ENCODE measurements around the gene ATXN7L1. TPM values are rescaled to one million over a fixed set of nuclear protein-coding genes. Genes with fewer than 3 reads are reported as not detected.
A peak's percentile ranks its signal among the peaks of the same experiment; 100 is the strongest.

Gene ATXN7L1
- total and polyA plus RNA-seq, 2 of the 8 experiments (the other 6 are each of a cell fraction or from before 2014, with no cell fraction given), result 14.3 to 34.0 TPM

DNA sequence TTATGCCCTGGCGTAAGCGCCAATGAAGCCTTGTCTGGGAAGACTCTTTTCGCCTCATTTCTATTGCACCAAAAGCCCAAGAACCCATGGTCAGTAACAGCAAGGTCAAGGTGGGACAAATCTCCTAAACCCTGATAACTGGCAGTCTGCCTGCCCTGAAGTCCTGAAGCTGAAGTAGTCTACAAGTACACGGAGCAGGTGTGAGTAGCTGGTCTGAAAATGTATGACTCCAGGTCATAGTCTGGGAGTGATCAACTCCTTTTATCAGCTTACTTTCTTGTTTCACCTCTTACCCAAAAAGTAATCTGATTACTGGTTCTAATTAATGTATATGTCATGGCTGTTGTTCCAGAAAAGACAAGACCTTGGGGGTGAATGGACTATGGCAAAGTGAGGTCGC lies 187.8 kb downstream of the ATXN7L1 start:
- peak overlapping the region; percentile 67; the same call in 1 of the 2 replicates for H2BK15ac ChIP-seq (ENCODE audit: low read length)
- peak overlapping the region; percentile 84 for H3K18ac ChIP-seq (ENCODE audit: extremely low read depth, low read length)
- H4K20me1 ChIP-seq (replicated peaks in 1 of 2; ENCODE audit: control insufficient read depth in 1 of 2, insufficient read depth in 2 of 2, low read length in 2 of 2), result no peaks in the 10 kb centered on the region
- peak overlapping the region; percentile 55 for H3K4ac ChIP-seq (replicated peaks; ENCODE audit: insufficient read length, low read depth, low read length)
- no peak overlapping the region for H3K23ac ChIP-seq (ENCODE audit: insufficient read length)
- peaks cover 0 to 15% of the 10 kb centered on the region in 2 experiments; a peak in 1 of 4 replicates for H3K79me2 ChIP-seq (ENCODE audit: control insufficient read depth in 1 of 2, insufficient read depth in 2 of 2, low read length in 2 of 2)
- peaks cover 22 to 35% (median 28%) of the 10 kb centered on the region in 4 experiments for H3K4me1 ChIP-seq (replicated peaks in 1 of 4; ENCODE audit: control insufficient read depth in 3 of 4, insufficient read depth in 4 of 4, low read length in 3 of 4)
- DNase-seq (ENCODE audit: low read depth in 1 of 2, low spot score in 2 of 2) (no peak), FAIRE-seq (no peak)
- peak overlapping the region; percentile 79 for H2BK5ac ChIP-seq (ENCODE audit: low read depth, low read length)
- H3K14ac ChIP-seq (ENCODE audit: insufficient read length), result no peak overlapping the region
- ChIA-PET CTCF (ENCODE audit: partially characterized antibody) (interaction anchor here (0.6 to 9.4 kb wide), 39 partner anchors 10 to 354 kb away, joined by 3 to 69 read pairs (median 4); partner anchors contain the start of gene ATXN7L1), POLR2A (ENCODE audit: partially characterized antibody) (interaction anchor here (1.1 to 1.8 kb wide), 10 partner anchors 8 to 65 kb away, joined by 3 to 7 read pairs (median 3); no protein-coding TSS in a partner anchor)
- peak overlapping the region; percentile 63 for H4K91ac ChIP-seq (replicated peaks; ENCODE audit: insufficient read length, low read length)
- no peaks in the 10 kb centered on the region for H3K9me3 ChIP-seq (ENCODE audit: insufficient read depth in 2 of 2, low read depth in 1 of 2, low read length in 1 of 2)
- H3K27ac ChIP-seq (ENCODE audit: low read depth, low read length), result peak overlapping the region; percentile 50; the same call in 1 of the 2 replicates
- H4K8ac ChIP-seq (ENCODE audit: extremely low read depth, insufficient read depth, low read length), result no peak overlapping the region
- peaks cover 3% of the 10 kb centered on the region for H3K23me2 ChIP-seq (ENCODE audit: low read depth, low read length)
- peak overlapping the region in 2 of 4 experiments; percentile 7 to 15; a peak in 3 of 8 replicates for H3K4me3 ChIP-seq (ENCODE audit: extremely low read depth in 1 of 4, insufficient read depth in 2 of 4, low read depth in 3 of 4, low read length in 4 of 4)
- H3K36me3 ChIP-seq (ENCODE audit: control insufficient read depth in 2 of 4, insufficient read depth in 4 of 4, low read length in 3 of 4), result no peaks in the 10 kb centered on the region
- H3K56ac ChIP-seq (replicated peaks; ENCODE audit: insufficient read length, low read depth, low read length), result no peak overlapping the region
- 0 out of 7 replicates have a peak overlapping the region, but pooled peaks of 1 of the 4 experiments have one; percentile 21 for H3K9ac ChIP-seq (replicated peaks in 1 of 4; ENCODE audit: extremely low read depth in 1 of 4, low read depth in 3 of 4, low read length in 3 of 4)
- peak overlapping the region; percentile 88 for H2BK20ac ChIP-seq (ENCODE audit: low read length)
- H3K27me3 ChIP-seq (replicated peaks in 1 of 4; ENCODE audit: control insufficient read depth in 3 of 4, extremely low read depth in 1 of 4, insufficient read depth in 3 of 4, low read length in 3 of 4), result no peaks in the 10 kb centered on the region; a peak in 1 of 7 replicates
- peak overlapping the region; percentile 47 for H4K5ac ChIP-seq (ENCODE audit: insufficient read length, low read depth, low read length)
- H2AK5ac ChIP-seq (ENCODE audit: low read depth, low read length), result peak overlapping the region; percentile 92; the same call in 1 of the 2 replicates
- H2BK12ac ChIP-seq (ENCODE audit: low read depth, low read length), result peak overlapping the region; percentile 94; the same call in 1 of the 2 replicates
- H2AFZ ChIP-seq (ENCODE audit: low read length), result no peak overlapping the region
- 57% methylated on average over 5 of the region's 5 CpGs; no CpG with 5 or more reads in 1 of the 2 experiments for WGBS, 2 experiments (ENCODE audit: extremely low coverage in 1 of 2, insufficient coverage in 1 of 2, insufficient read length in 1 of 2, insufficient replicate concordance in 2 of 2, low coverage in 1 of 2, low lambda C conversion rate in 2 of 2, missing lambda C conversion rate in 1 of 2)
- peak overlapping the region; percentile 85 for H2BK120ac ChIP-seq (replicated peaks; ENCODE audit: low read depth, low read length)
- H3K4me2 ChIP-seq (ENCODE audit: insufficient read depth in 1 of 2, low read depth in 2 of 2, low read length in 2 of 2), result peak overlapping the region; percentile 45 to 78; a peak in 2 of 4 replicates
- H3K79me1 ChIP-seq (ENCODE audit: low read depth, low read length), result 0 out of 2 replicates have a peak, but pooled peaks cover 2% of the 10 kb centered on the region
- TF ChIP-seq GTF2F1 (IDR thresholded peaks at IDR 0.05; ENCODE audit: borderline replicate concordance, low read depth, low read length) (no peak), HDAC6 (IDR thresholded peaks at IDR 0.05; ENCODE audit: low read depth, low read length) (no peak), BACH1 (IDR thresholded peaks at IDR 0.05; ENCODE audit: low read length) (no peak), JUND (IDR thresholded peaks at IDR 0.05; ENCODE audit: low read length) (no peak), RXRA (IDR thresholded peaks at IDR 0.05; ENCODE audit: insufficient read depth, low read depth, low read length) (no peak), POLR2AphosphoS5 (IDR thresholded peaks at IDR 0.05; ENCODE audit: low read depth, low read length) (no peak), MAFK (IDR thresholded peaks at IDR 0.05; ENCODE audit: low read depth, low read length) (no peak), NRF1 (IDR thresholded peaks at IDR 0.05; ENCODE audit: low read depth, low read length) (no peak), CHD1 (IDR thresholded peaks at IDR 0.05; ENCODE audit: low read depth, low read length) (no peak), NANOG (IDR thresholded peaks at IDR 0.05; ENCODE audit: insufficient read depth, low read depth, low read length, poor library complexity, severe bottlenecking) (no peak)
- TF ChIP-seq, protein P1, sequence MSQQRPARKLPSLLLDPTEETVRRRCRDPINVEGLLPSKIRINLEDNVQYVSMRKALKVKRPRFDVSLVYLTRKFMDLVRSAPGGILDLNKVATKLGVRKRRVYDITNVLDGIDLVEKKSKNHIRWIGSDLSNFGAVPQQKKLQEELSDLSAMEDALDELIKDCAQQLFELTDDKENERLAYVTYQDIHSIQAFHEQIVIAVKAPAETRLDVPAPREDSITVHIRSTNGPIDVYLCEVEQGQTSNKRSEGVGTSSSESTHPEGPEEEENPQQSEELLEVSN (IDR thresholded peaks at IDR 0.05), result no peak
- TF ChIP-seq, protein P2, sequence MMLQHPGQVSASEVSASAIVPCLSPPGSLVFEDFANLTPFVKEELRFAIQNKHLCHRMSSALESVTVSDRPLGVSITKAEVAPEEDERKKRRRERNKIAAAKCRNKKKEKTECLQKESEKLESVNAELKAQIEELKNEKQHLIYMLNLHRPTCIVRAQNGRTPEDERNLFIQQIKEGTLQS (IDR thresholded peaks at IDR 0.05; ENCODE audit: insufficient read depth, low read depth, low read length), result no peak

Measured in H1 (cell line).